Gastroesophageal sphincter (tissue), 4 donors: Measurements from ENCODE around the gene PRMT2. TPM values are rescaled to one million over a fixed set of nuclear protein-coding genes. Genes with fewer than 3 reads are reported as not detected.

Experiments used
- ATAC-seq: fragments of 150-250 bp; one replicate; pipeline ENCODE4 v1.9.1; 2016; ENCODE audit warnings: mild to moderate bottlenecking, moderate library complexity
- H3K27ac ChIP-seq, 4 donors: fragments of 200-600 bp; sonication (generic) in 3 of 4; 1 replicate in 3 of 4; 2 replicates in 1 of 4; pipeline ENCODE4 v1.5.1; 2016 to 2019
- H3K27me3 ChIP-seq: fragments of 200-600 bp; sonication (generic); one replicate; pipeline ENCODE4 v1.5.1; 2019
- H3K36me3 ChIP-seq, 2 donors: fragments of 200-600 bp; sonication (generic); one replicate each; pipeline ENCODE4 v1.5.1; 2019; ENCODE audit warnings: control low read depth in 1 of 2
- H3K4me1 ChIP-seq, 3 donors: fragments of 200-600 bp; sonication (generic); 1 replicate in 2 of 3; 2 replicates in 1 of 3; pipeline ENCODE4 v1.5.1; 2016 to 2019; ENCODE audit warnings: control low read depth in 2 of 3
- H3K4me3 ChIP-seq, 2 donors: fragments of 200-600 bp; sonication (generic); one replicate each; pipeline ENCODE4 v1.5.1; 2019; ENCODE audit warnings: mild to moderate bottlenecking in 1 of 2, moderate library complexity in 1 of 2
- H3K9me3 ChIP-seq, 3 donors: fragments of 200-600 bp; sonication (generic); one replicate each; pipeline ENCODE4 v1.5.1; 2017 to 2019; ENCODE audit warnings: control low read depth in 2 of 3
- CTCF ChIP-seq, 4 experiments: fragments of 200-600 bp in 2 of 4; fragments of 450-650 bp in 2 of 4; sonication (generic) in 1 of 4; IDR thresholded peaks; one replicate each; pipeline ENCODE4 v1.5.1; 2017 to 2019; ENCODE audit warnings: antibody characterized with exemption in 4 of 4, mild to moderate bottlenecking in 2 of 4, moderate library complexity in 2 of 4
- EP300 ChIP-seq: sonication (generic); formaldehyde crosslinking; IDR thresholded peaks from one replicate; pipeline ENCODE4 v1.6.1; 2017; ENCODE audit warnings: antibody characterized with exemption, mild to moderate bottlenecking
- POLR2A ChIP-seq, 2 donors: fragments of 450-650 bp; IDR thresholded peaks; one replicate each; pipeline ENCODE4 v1.6.1; 2017; ENCODE audit warnings: antibody characterized with exemption in 2 of 2, mild to moderate bottlenecking in 2 of 2, moderate library complexity in 1 of 2
- POLR2AphosphoS5 ChIP-seq: sonication (generic); formaldehyde crosslinking; IDR thresholded peaks from one replicate; pipeline ENCODE4 v1.6.1; 2017; ENCODE audit warnings: antibody characterized with exemption
- WGBS, 2 donors: methylation state at CpG; one replicate each; pipeline ENCODE4 v1.1.5; 2018; ENCODE audit warnings: low coverage in 1 of 2; 5-methylcytosine and 5-hydroxymethylcytosine counted together
- total RNA-seq, 4 donors: library from RNA; depleted of rRNA; stranded (reverse); fragments of >200 nt; gene quantifications; one replicate each; pipeline ENCODE4 v1.1.0, GENCODE V29; 2016

The PRMT2 gene
- total RNA-seq, 4 donors from 2014 or later, result 128 to 176 (median 174) TPM

DNA sequence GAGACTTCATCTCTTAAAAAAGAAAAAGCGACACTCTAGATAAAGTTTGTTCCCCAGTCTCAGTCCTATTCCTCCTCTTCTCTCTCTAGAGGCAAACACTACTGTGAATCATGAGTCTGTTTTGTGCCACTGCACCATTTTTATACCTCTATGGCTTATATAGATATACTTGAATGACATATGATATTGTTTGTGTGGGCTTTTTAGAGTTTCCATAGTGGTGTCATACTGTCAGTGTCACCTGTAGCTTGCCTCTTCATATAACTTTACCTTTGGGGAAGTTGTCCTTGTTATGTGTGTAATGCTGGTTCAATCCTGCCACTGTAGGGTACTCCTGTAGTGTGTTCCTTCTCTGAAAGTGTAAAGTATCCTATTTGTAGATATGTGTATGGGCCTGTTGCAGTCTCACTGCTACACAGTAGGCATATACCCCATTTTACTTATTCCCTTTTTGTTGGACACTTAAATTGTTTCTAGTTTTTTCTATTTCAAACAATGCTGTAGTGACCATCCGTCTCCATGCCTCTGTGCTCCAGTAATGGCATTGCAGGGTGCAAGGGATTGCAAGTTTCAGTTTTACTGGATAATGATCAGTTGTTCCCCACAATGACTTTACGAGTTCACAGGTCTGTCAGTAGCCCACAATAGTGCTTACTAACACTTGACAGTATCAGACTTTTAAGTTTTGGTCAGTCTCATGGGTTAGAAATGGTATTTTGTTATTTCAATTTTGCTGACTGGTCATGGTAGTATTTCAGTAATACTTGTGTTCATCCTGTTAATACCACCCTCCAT is 2.7 kb downstream of the PRMT2 start:
- 18 to 43% methylated on average over 3 of the region's 3 CpGs for WGBS, 2 donors
- no peaks in the 10 kb centered on the region for H3K27me3 ChIP-seq
- peak overlapping the region in 1 of 2 donors; percentile 5 for H3K4me3 ChIP-seq
- H3K36me3 ChIP-seq, result peaks cover 0 to 21% of the 10 kb centered on the region in 2 donors
- peak overlapping the region in 2 of 4 donors; percentile 2 to 16 for H3K27ac ChIP-seq
- H3K9me3 ChIP-seq, result no peaks in the 10 kb centered on the region
- TF ChIP-seq POLR2A (IDR thresholded peaks at IDR 0.05), result no peak
- TF ChIP-seq POLR2AphosphoS5, result no peak
- no peak for TF ChIP-seq EP300
- TF ChIP-seq CTCF (IDR thresholded peaks at IDR 0.05), result no peak
- ATAC-seq, result no peak
- H3K4me1 ChIP-seq, result peaks cover 0 to 70% (median 13%) of the 10 kb centered on the region in 3 donors

DNA sequence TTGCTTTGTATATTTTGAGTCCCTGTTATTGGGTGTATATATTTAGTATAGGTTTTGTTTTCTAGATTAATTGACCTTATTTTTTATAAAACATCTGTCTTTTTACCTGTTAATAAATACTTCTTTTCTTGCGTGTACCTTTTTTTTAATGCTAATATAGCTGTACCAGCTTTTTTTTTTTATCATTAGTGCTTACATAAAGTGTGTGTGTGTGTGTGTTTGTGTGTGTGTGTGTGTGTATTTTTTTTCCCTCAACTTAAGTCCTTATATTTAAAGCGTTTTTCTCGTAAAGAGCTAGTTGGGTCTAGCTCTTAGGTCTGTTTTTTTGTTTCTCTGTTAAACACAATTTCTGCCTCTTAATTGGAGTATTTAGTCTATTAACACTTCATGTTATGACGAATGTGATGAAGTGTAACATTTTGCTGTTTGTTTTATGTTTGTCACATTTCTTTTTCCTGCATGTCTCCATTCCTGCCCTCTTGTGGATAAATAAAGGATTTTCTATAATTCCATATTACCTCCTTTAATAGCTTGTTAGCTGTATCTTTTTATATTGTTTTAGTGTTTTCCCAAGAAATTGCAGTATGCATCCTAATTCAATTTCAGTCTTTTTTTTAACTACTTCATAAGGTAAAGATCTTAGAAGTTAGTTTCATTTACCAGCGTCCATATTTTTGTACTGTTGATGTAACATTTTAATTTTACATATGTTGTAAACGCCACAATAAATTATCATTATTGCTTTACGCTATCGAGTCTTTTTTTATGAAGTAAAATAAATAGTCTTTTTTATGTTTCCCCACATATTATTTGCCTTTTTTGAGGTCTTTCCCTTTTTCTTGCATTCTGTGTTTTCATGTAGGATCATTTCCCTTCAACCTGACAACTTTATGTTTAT is 4.3 kb downstream of the PRMT2 start:
- TF ChIP-seq POLR2AphosphoS5, result no peak
- no peak for TF ChIP-seq EP300
- TF ChIP-seq CTCF (IDR thresholded peaks at IDR 0.05), result peak; percentile 26 to 45 (median 40)
- no peak for TF ChIP-seq POLR2A (IDR thresholded peaks at IDR 0.05)
- 77 to 79% methylated on average over 8 of the region's 8 CpGs for WGBS, 2 donors
- ATAC-seq, result no peak
- Histone ChIP-seq H3K9me3 (no peaks in the 10 kb centered on the region), H3K4me3 (no peak overlapping the region), H3K27ac (no peak overlapping the region), H3K4me1 (peaks cover 0 to 65% (median 13%) of the 10 kb centered on the region in 3 donors), H3K27me3 (no peaks in the 10 kb centered on the region), H3K36me3 (peaks cover 0 to 36% of the 10 kb centered on the region in 2 donors)

GRCh38 chr21:46641656-46642055 is 6.2 kb downstream of the PRMT2 start:
- no peaks in the 10 kb centered on the region for H3K27me3 ChIP-seq
- WGBS, 2 donors, result 55 to 65% methylated on average over 3 to 7 of the region's 8 CpGs
- no peak for ATAC-seq
- H3K9me3 ChIP-seq, result no peaks in the 10 kb centered on the region
- H3K36me3 ChIP-seq, result peaks cover 0 to 56% of the 10 kb centered on the region in 2 donors
- peaks cover 0 to 52% (median 9%) of the 10 kb centered on the region in 3 donors for H3K4me1 ChIP-seq
- H3K4me3 ChIP-seq, result no peak overlapping the region
- H3K27ac ChIP-seq, result no peak overlapping the region
- TF ChIP-seq POLR2AphosphoS5 (no peak), CTCF (IDR thresholded peaks at IDR 0.05) (no peak), EP300 (no peak), POLR2A (IDR thresholded peaks at IDR 0.05) (no peak)

GRCh38 chr21:46643379-46644177 is 8.1 kb downstream of the PRMT2 start:
- no peak for TF ChIP-seq EP300
- no peak for TF ChIP-seq POLR2AphosphoS5
- TF ChIP-seq POLR2A (IDR thresholded peaks at IDR 0.05), result no peak
- TF ChIP-seq CTCF (IDR thresholded peaks at IDR 0.05), result no peak
- Histone ChIP-seq H3K27ac (no peak overlapping the region), H3K4me3 (no peak overlapping the region), H3K4me1 (peaks cover 0 to 33% (median 0%) of the 10 kb centered on the region in 3 donors), H3K27me3 (no peaks in the 10 kb centered on the region), H3K9me3 (no peaks in the 10 kb centered on the region), H3K36me3 (peaks cover 0 to 73% of the 10 kb centered on the region in 2 donors)
- ATAC-seq, result no peak
- 89% methylated on average over 5 to 12 of the region's 12 CpGs for WGBS, 2 donors
